OCI-LY7 (cell line): ENCODE results near the gene UACA. TPM values are rescaled to one million over a fixed set of nuclear protein-coding genes. Genes with fewer than 3 reads are reported as not detected.
"Not testable (repeated sequence)": the region's sequence is repeated elsewhere in the genome, so short reads cannot be mapped to it uniquely, and the experiment has no call there.

Source experiments
- BruUV-seq: library from RNA; stranded (reverse); fragments of 400-500 nt; replicated peaks from 2 replicates; lab custom pipeline; 2021; lab: Mats Ljungman, UMichigan
- CTCF ChIA-PET: fragments of 300-600 bp; sonication (Branson Sonifier 250); formaldehyde crosslinking; loops from one replicate; lab custom pipeline; 2022; ENCODE audit warnings: antibody characterized with exemption; ENCODE audit not compliant: unreplicated experiment; lab: Charles Lee
- POLR2A ChIA-PET: fragments of 300-600 bp; sonication (Branson Sonifier 250); formaldehyde crosslinking; loops from one replicate; lab custom pipeline; 2022; ENCODE audit warnings: antibody characterized with exemption; lab: Charles Lee
- DNase-seq: peaks from one replicate; pipeline ENCODE4 v3.0.0-alpha.2; 2015; ENCODE audit warnings: low spot score
- H2AFZ ChIP-seq: fragments of 200-600 bp; sonication (generic), shearing (Covaris generic); 2 replicates; pipeline ENCODE4 v1.6.1; 2014; ENCODE audit warnings: mild to moderate bottlenecking, antibody characterized with exemption, low read length, moderate library complexity
- H3K27ac ChIP-seq: fragments of 200-600 bp; sonication (generic); 2 replicates; pipeline ENCODE4 v1.5.1; 2014; ENCODE audit warnings: mixed run types, low read depth, mild to moderate bottlenecking, moderate library complexity, low read length, inconsistent platforms; ENCODE audit not compliant: poor library complexity, severe bottlenecking
- H3K36me3 ChIP-seq: fragments of 200-600 bp; sonication (generic); 2 replicates; pipeline ENCODE4 v1.6.1; 2014; ENCODE audit warnings: mild to moderate bottlenecking, antibody characterized with exemption, low read length, moderate library complexity, mixed read lengths; ENCODE audit not compliant: insufficient read depth
- H3K4me1 ChIP-seq: fragments of 200-600 bp; sonication (generic); 2 replicates; pipeline ENCODE4 v1.5.1; 2014; ENCODE audit warnings: mild to moderate bottlenecking, low read length; ENCODE audit not compliant: insufficient read depth, poor library complexity, severe bottlenecking
- H3K4me2 ChIP-seq: fragments of 200-600 bp; sonication (generic); 2 replicates; pipeline ENCODE4 v1.6.1; 2014; ENCODE audit warnings: mild to moderate bottlenecking, low read length
- H3K4me3 ChIP-seq: fragments of 200-600 bp; sonication (generic); 2 replicates; pipeline ENCODE4 v1.5.1; 2014; ENCODE audit warnings: mild to moderate bottlenecking, low read depth, low read length; ENCODE audit not compliant: poor library complexity, severe bottlenecking
- H3K79me2 ChIP-seq: fragments of 200-600 bp; sonication (generic); 2 replicates; pipeline ENCODE4 v1.6.1; 2016; ENCODE audit warnings: low read depth, mild to moderate bottlenecking, low read length, moderate library complexity, mixed read lengths; ENCODE audit not compliant: insufficient read depth
- H3K9me2 ChIP-seq: fragments of 200-600 bp; sonication (generic); 2 replicates; pipeline ENCODE4 v1.6.1; 2016; ENCODE audit warnings: mild to moderate bottlenecking, low read length, mixed read lengths; ENCODE audit not compliant: insufficient read depth
- H3K9me3 ChIP-seq: fragments of 200-600 bp; sonication (generic); 2 replicates; pipeline ENCODE4 v1.6.1; 2014; ENCODE audit warnings: mild to moderate bottlenecking, mixed run types, low read length, mixed read lengths
- H4K20me1 ChIP-seq: fragments of 200-600 bp; sonication (generic); 2 replicates; pipeline ENCODE4 v1.6.1; 2014; ENCODE audit warnings: mild to moderate bottlenecking, antibody characterized with exemption, low read length, moderate library complexity, mixed read lengths; ENCODE audit not compliant: insufficient read depth
- CTCF ChIP-seq: fragments of 200-600 bp; sonication (generic); conservative IDR thresholded peaks from 2 replicates; pipeline ENCODE4 v1.5.1; 2014; ENCODE audit warnings: mild to moderate bottlenecking, antibody characterized with exemption, low read length, moderate library complexity, mixed read lengths
- EZH2phosphoT487 ChIP-seq: fragments of 200-600 bp; sonication (generic); IDR thresholded peaks from 2 replicates; pipeline ENCODE4 v1.6.1; 2018; ENCODE audit warnings: low read depth, borderline replicate concordance, mild to moderate bottlenecking, mixed run types, antibody characterized with exemption, low read length, moderate library complexity, mixed read lengths
- intact Hi-C: fragments of 100-400 bp; cut with micrococcal nuclease; formaldehyde crosslinking; loops from one replicate; pipeline ENCODE4 v1.10.0; 2022; ENCODE audit not compliant: unreplicated experiment
- total RNA-seq, 2 experiments: library from RNA; depleted of rRNA in 1 of 2; stranded (reverse); fragments of >200 nt in 1 of 2; shearing (Covaris generic) in 1 of 2; gene quantifications; 2 replicates each; pipeline ENCODE4 v1.2.3, GENCODE V29; 2014 to 2022

UACA gene
- total RNA-seq, 2 experiments from 2014 or later = not detected

GRCh38 chr15:70741677-70742293 lies 21.6 kb downstream of the UACA start:
- no TSS peak for BruUV-seq
- intact Hi-C loops = no loop called here
- Histone ChIP-seq H3K79me2 (no peaks in the 10 kb centered on the region), H3K4me2 (no peak overlapping the region), H3K27ac (no peak overlapping the region), H2AFZ (no peak overlapping the region), H4K20me1 (no peaks in the 10 kb centered on the region), H3K9me2 (no peaks in the 10 kb centered on the region), H3K36me3 (no peaks in the 10 kb centered on the region), H3K4me3 (no peak overlapping the region), H3K9me3 (no peaks in the 10 kb centered on the region), H3K4me1 (no peaks in the 10 kb centered on the region)
- DNase-seq = no peak
- CTCF ChIA-PET = no interaction called here
- POLR2A ChIA-PET = no interaction called here
- no peak for TF ChIP-seq EZH2phosphoT487
- no peak for TF ChIP-seq CTCF

GRCh38 chr15:70741107-70741531 lies 22.2 kb downstream of the UACA start:
- TF ChIP-seq CTCF = no peak
- TF ChIP-seq EZH2phosphoT487 = no peak
- Histone ChIP-seq H3K79me2 (no peaks in the 10 kb centered on the region), H4K20me1 (no peaks in the 10 kb centered on the region), H3K36me3 (no peaks in the 10 kb centered on the region), H3K4me3 (no peak overlapping the region), H2AFZ (no peak overlapping the region), H3K9me3 (no peaks in the 10 kb centered on the region), H3K4me1 (no peaks in the 10 kb centered on the region), H3K4me2 (no peak overlapping the region), H3K27ac (no peak overlapping the region), H3K9me2 (no peaks in the 10 kb centered on the region)
- intact Hi-C loops = no loop called here
- ChIA-PET CTCF (no interaction called here), POLR2A (no interaction called here)
- DNase-seq = no peak
- BruUV-seq = no TSS peak

GRCh38 chr15:70735040-70735439 lies 28.3 kb downstream of the UACA start:
- H3K9me2 ChIP-seq, DNase-seq, H3K36me3 ChIP-seq, H3K4me3 ChIP-seq, POLR2A ChIA-PET, BruUV-seq, H3K9me3 ChIP-seq, H3K27ac ChIP-seq, H2AFZ ChIP-seq, H3K4me2 ChIP-seq, intact Hi-C loops, CTCF ChIA-PET, H3K79me2 ChIP-seq, H3K4me1 ChIP-seq, H4K20me1 ChIP-seq: not testable (repeated sequence)
